HG03565 (cell line): ENCODE results near the gene COQ4.
A peak's percentile ranks its signal among the peaks of the same experiment; 100 is the strongest.
"Not testable (repeated sequence)": the region's sequence is repeated elsewhere in the genome, so short reads cannot be mapped to it uniquely, and the experiment has no call there.

Experiments
- ATAC-seq: cut with Tn5 transposase; IDR thresholded peaks from one replicate; pipeline ENCODE4 v1.9.1; 2021; ENCODE audit warnings: mild to moderate bottlenecking, moderate library complexity; ENCODE audit not compliant: unreplicated experiment

COQ4 gene

DNA sequence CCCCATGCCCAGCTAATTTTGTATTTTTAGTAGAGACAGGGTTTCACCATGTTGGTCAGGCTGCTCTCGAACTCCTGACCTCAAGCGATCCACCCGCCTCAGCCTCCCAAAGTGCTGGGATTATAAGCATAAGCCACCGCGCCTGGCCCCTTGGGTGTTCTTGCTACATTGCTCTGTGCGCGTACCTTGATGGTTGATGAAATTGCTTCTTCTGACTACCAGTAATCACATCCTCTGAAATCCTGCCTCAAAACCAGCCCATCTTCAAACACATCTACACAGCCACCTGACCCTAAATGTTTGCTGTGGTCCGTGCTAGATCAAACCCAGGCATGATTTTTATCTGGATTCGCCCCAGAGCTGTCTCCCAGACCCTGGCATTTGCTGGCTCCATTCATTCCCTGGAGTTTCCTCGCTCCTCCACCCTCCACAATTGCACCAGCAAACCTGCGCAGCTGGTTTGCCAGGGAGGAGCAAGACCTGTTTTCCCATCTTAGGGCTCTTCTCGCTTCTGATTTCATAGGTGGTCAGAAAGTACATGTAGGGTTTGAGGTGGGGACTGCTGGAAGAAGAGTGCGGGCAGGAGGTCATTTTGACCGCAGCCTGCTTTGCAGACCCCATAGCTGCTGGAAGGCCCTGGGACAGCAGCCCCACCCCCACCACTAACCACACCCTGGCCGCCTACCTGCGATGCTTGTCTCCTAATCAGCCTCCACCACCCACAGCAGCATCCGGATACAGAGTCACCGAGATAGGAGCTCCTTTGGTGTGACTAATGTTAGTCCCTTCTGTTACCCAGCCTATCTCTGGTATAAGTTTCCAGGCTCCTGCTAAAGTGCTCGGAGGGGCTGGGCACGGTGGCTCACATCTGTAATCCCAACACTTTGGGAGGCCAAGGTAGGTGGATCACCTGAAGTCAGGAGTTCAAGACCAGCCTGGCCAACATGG, 23.8 kb upstream of the COQ4 start:
- ATAC-seq, result no peak

GRCh38 chr9:128304136-128304970, 18.3 kb upstream of the COQ4 start:
- ATAC-seq, result no peak

- no peak for ATAC-seq
These were observed 17.7 kb upstream of the COQ4 start for GRCh38 chr9:128304971-128305288.

DNA sequence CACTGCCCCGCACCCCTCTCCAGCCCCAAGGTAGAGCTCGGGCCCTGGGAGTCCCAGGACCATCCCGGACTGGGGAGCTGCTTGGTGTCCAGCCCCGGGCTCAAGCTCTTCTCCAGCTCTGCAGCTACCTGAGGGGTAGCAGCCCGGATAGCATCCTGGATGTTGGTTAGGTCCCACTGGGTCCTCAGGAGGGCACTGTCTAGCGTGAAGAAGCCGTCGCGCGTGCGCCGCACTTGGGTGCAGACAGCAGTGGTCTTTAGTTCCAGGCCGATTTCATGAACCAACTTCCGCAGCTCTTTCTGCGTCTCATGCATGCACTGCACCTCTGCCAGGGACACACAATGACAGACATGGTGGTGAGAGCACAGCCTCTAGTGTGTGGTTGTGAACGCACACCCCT, 13.1 kb upstream of the COQ4 start:
- ATAC-seq, result no peak

GRCh38 chr9:128310461-128310860, 12.2 kb upstream of the COQ4 start:
- ATAC-seq, result no peak

GRCh38 chr9:128314697-128315096, 7.9 kb upstream of the COQ4 start:
- ATAC-seq, result no peak

- no peak for ATAC-seq
These were observed 6.2 kb upstream of the COQ4 start for GRCh38 chr9:128316421-128316820.

GRCh38 chr9:128317629-128318028, 5.0 kb upstream of the COQ4 start:
- ATAC-seq, result no peak

DNA sequence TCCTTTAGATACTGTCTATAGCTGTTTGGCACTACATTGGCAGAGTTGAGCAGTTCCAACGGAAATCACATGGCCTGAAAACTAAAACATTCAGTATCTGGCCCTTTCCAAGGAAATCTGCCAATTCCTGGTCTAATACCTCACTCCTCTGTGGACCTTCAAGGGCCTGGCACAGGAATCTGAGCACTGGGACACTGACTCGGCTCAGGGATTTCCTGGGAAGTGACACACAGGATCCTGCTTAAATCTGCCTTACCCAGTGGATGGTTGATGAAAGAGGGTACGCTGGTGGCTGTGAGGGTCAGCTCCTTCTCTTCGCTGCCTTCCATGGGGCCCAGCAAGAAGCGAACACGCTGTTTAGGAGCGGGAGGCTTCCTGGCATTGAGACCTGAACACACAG, 1.3 kb upstream of the COQ4 start:
- no peak for ATAC-seq

DNA sequence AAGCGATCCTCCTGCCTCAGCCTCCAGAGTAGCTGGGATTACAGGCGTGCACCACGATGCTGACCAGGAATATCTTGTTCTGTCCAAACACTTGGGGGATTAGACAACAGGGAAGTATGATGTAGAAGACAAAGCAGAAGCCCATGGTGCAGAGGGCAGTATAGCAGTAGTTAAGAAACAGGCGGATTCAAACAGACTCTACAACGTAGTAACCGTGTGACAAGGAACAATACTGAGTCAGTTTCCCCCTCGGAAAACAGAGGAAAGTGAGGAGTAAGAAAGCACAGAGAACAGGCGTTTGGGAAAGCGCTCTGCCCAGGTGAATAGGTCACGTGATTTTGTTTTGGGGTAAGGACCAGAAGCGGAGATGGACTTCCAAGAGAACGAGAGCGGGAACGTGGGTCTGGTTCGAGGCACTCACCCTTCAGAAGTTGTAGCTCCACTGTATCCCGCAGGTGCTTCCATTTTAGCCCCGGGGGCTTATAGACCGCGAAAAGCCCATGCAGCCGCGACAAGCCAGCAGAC, 698 bp upstream of the COQ4 start:
- ATAC-seq, result peak; percentile 16

- ATAC-seq, result no peak
These were observed 632 bp downstream of the COQ4 start for GRCh38 chr9:128323212-128323730.

- ATAC-seq, result no peak
These were observed 1.2 kb downstream of the COQ4 start for GRCh38 chr9:128323791-128324190.

DNA sequence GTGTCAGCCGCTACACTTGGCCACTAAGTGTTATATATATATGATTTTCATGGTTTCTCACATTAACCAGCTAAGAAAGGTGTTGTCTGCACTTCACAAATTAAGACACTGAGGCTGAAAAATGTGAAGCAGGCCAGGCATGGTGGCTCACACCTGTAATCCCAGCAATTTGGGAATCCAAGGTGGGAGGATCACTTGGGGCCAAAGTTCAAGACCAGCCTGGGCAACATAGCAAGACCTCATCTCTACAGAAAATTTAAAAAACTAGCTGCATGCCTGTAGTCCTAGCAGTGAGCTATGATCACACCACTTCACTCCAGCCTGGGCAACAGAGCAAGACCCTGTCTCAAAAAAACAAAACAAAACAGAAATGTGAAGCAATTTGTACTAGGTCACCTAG, 1.8 kb downstream of the COQ4 start:
- ATAC-seq, result no peak

DNA sequence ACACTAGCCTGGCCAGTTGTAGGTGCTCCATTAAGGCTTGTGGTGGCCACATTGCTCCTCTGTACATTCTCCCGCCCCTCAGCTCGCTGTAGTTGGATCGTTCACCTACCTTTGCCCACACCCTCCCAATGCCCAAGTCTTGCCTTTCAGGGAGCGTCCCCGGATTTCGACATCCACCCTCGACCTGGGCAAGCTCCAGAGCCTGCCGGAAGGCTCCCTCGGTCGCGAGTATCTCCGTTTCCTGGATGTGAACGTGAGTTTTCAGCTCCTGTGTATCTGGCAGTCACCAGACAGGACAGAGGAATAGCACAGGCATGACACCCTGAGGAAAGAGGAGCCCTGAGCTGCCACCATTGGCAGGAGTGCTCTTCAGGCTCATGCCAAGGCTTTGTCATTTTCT, 3.0 kb downstream of the COQ4 start:
- no peak for ATAC-seq

GRCh38 chr9:128333451-128333869, 10.8 kb downstream of the COQ4 start:
- ATAC-seq, result no peak

- no peak for ATAC-seq
These were observed 12.5 kb downstream of the COQ4 start for GRCh38 chr9:128335161-128335560.

- no peak for ATAC-seq
These were observed 13.3 kb downstream of the COQ4 start for GRCh38 chr9:128335914-128336313.

GRCh38 chr9:128337936-128338335, 15.3 kb downstream of the COQ4 start:
- ATAC-seq, result no peak

DNA sequence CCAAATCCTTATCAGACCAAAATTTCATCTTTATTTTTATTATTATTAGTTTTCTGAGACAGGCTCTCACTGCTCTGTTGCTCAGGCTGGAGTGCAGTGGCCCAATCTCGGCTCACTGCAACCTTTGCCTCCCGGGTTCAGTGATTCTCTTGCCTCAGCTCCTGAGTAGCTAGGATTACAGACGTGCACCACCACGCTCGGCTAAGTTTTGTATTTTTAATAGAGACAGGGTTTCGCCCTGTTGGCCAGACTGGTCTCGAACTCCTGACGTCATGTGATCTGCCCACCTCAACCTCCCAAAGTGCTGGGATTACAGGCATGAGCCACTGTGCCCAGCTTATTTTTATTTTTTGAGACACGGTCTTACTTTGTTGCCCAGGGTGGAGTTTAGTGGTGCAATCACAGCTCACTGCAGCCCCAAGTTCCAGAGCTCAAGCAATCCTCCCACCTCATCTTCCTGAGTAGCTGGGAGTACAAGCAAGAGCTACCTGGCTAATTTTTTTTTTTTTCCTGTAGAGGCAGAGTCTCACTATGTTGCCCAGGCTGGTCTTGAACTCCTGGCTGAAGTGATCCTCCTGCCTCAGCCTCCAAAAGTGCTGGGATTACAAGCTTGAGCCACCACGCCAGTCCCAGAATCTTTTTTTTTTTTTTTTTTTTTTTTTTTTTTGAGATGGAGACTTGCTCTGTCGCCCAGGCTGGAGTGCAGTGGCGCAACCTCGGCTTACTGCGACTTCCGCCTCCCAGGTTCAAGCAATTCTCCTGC, 16.4 kb downstream of the COQ4 start:
- not testable (repeated sequence) for ATAC-seq

DNA sequence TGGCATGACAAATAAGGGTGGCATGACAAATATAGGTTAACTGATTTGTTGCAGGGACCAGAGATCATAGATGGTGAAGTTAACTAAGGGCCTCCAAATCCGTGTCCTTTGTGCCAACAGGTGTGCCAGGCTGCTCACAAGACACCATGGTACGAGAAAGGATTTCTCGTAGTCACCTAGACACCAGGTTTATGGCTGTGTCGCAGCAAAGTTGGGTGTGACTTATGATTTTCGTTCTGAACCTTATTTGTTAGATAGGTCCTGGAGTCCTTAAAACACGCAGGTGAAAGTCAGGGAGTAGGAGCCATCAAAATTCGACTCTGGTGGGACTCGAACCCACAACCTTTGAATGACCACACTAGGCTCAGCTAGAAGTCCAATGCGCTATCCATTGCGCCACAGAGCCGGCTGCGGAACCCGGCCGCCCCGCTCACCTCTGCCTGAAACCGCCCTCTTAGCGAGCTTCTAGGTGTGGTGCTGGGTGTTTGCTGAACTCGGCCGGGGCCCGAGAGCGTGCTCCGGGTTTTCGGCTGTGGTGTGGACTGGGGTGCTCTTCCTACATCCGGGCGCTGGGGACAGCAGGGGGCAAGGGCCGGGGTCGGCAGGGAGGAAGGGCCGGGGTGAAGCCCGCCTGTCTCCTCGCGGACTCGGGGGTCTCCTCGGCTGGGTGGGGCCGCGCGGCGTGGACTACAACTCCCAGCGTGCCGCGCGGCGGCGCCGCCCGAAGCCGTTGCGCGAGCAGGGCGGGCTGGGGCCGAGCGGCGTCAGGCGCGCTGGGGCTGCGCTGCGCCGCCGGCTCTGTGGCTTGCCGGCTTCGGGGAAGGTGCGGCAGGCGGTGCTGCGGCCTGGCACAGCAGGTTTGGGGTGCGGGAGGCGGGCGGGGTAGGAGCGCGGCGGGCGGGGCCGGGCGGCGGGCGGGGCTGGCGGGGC, 17.4 kb downstream of the COQ4 start, which contains the start of gene SLC27A4:
Gene SLC27A4 (plus strand): TSS at position 767 of the 930 bp plus-strand sequence. CDS start 2,606 bp downstream, outside the sequence.
- ATAC-seq, result peak; percentile 66
